Subcutaneous abdominal adipose tissue (tissue), 5 donors: ENCODE measurements around the gene PIP5K1B.

ENCODE experiments used
- H3K27ac ChIP-seq: one replicate; pipeline ENCODE4 v1.7.0; 2013; ENCODE audit warnings: low read depth, mild to moderate bottlenecking, inconsistent platforms, low read length, moderate library complexity
- H3K27me3 ChIP-seq, 5 donors: one replicate each; pipeline ENCODE4 v1.7.0; 2013; ENCODE audit warnings: low read length in 5 of 5, inconsistent platforms in 1 of 5; ENCODE audit not compliant: control insufficient read depth in 5 of 5, insufficient read depth in 4 of 5
- H3K36me3 ChIP-seq, 5 donors: one replicate each; pipeline ENCODE4 v1.7.0; 2013; ENCODE audit warnings: low read length in 5 of 5; ENCODE audit not compliant: control insufficient read depth in 5 of 5, insufficient read depth in 5 of 5
- H3K4me1 ChIP-seq, 5 donors: one replicate each; pipeline ENCODE4 v1.7.0; 2013; ENCODE audit warnings: low read length in 5 of 5, mild to moderate bottlenecking in 3 of 5, moderate library complexity in 1 of 5; ENCODE audit not compliant: control insufficient read depth in 5 of 5, insufficient read depth in 5 of 5
- H3K4me3 ChIP-seq, 5 donors: one replicate each; pipeline ENCODE4 v1.7.0; 2013; ENCODE audit warnings: low read length in 5 of 5, low read depth in 1 of 5
- H3K9ac ChIP-seq, 5 donors: one replicate each; pipeline ENCODE4 v1.7.0; 2013; ENCODE audit warnings: low read length in 5 of 5, mild to moderate bottlenecking in 4 of 5, moderate library complexity in 3 of 5
- H3K9me3 ChIP-seq, 5 donors: one replicate each; pipeline ENCODE4 v1.7.0; 2013; ENCODE audit warnings: low read length in 5 of 5; ENCODE audit not compliant: control insufficient read depth in 5 of 5
- donor health status: healthy.
- donor health status: healthy.
- donor health status: healthy.
- donor health status: healthy.
- donor health status: healthy.

PIP5K1B gene

DNA sequence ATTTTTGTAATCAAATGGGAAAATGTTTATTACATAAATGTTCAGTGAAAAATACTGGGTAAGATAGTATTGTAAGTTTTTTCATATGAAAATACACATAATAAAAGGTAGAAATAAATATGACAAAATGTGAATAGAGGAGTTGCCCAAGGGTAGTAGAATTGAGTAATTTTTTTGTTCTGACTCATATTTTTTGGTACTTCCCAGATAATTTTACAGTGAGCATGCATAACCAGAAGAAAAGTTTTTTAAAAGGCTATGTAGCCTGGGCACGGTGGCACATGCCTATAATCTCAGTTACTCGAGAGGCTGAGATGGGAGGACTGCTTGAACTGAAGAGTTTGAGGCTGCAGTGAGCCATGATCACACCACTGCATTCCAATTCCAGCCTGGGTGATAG lies 116.9 kb downstream of the PIP5K1B start:
- no peaks in the 10 kb centered on the region for H3K27me3 ChIP-seq
- no peaks in the 10 kb centered on the region for H3K36me3 ChIP-seq
- H3K4me3 ChIP-seq: no peak overlapping the region
- peaks cover 0 to 9% (median 6%) of the 10 kb centered on the region in 5 donors for H3K4me1 ChIP-seq
- no peaks in the 10 kb centered on the region for H3K9me3 ChIP-seq
- no peak overlapping the region for H3K9ac ChIP-seq
- no peak overlapping the region for H3K27ac ChIP-seq

DNA sequence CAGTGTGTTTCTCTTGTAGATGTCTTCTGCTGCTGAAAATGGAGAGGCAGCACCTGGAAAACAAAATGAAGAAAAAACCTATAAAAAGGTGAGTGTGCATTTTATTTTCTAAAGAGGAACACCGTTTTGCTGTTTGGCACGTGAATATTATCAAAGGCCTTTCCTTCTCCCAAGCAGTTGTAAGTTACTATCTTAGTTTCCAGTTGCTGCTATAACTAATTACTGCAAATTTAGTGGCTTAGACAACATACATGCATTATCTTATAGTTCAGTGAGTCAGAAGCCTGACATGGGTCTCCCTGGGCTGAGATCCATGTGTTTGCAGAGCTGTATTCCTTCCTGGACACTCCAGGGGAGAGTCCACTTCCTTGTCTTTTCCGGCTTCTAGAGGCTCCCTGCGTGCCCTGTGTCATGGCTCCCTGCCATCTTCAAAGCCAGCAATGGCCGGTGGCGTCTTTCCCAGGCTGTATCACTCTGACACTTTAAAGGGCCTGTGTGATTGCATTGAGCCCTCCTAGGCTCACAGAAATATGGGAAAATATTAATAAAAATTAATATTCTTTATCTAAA lies 117.6 kb downstream of the PIP5K1B start:
- Histone ChIP-seq H3K27me3 (no peaks in the 10 kb centered on the region), H3K4me3 (peak overlapping the region in 2 of 5 donors; percentile 11 to 44), H3K4me1 (peaks cover 0 to 9% (median 6%) of the 10 kb centered on the region in 5 donors), H3K9me3 (no peaks in the 10 kb centered on the region), H3K36me3 (no peaks in the 10 kb centered on the region), H3K27ac (no peak overlapping the region), H3K9ac (no peak overlapping the region)

DNA sequence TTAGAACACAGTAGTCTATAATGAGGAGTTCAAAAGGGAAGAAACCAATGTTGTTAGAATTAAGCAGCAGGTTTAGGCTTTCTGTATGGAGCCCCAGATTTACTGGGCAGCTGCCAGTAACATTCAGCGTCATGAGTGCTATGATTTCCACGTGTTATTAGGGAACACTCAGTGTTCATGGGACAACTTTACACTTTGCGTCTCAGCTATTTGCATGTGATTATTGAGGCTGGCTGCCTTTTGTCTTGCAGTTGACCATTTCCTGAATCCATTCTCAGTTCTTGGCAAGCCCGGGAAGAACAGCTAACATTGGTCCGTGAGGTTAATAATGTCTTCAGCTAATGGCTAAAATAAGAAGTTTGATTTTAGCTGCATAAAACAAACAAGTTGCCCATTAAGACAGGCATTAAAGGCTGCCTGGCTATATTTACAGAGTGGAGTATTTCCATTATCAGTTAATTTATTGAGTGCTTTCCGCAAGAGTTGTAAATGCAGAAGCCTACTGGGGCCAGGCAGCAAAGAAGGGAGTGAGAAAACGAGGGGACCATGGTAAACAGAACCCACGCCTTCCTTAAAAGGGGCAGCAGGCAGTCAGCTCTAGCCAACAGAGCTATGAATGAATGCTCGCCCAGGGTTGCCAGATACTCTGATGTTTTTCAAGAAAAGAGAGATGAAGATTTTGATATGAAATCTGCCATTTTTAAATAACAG lies 120.9 kb downstream of the PIP5K1B start:
- Histone ChIP-seq H3K27ac (no peak overlapping the region), H3K4me3 (no peak overlapping the region), H3K9ac (no peak overlapping the region), H3K4me1 (peaks cover 0 to 9% (median 6%) of the 10 kb centered on the region in 5 donors), H3K9me3 (no peaks in the 10 kb centered on the region), H3K36me3 (no peaks in the 10 kb centered on the region), H3K27me3 (no peaks in the 10 kb centered on the region)

DNA sequence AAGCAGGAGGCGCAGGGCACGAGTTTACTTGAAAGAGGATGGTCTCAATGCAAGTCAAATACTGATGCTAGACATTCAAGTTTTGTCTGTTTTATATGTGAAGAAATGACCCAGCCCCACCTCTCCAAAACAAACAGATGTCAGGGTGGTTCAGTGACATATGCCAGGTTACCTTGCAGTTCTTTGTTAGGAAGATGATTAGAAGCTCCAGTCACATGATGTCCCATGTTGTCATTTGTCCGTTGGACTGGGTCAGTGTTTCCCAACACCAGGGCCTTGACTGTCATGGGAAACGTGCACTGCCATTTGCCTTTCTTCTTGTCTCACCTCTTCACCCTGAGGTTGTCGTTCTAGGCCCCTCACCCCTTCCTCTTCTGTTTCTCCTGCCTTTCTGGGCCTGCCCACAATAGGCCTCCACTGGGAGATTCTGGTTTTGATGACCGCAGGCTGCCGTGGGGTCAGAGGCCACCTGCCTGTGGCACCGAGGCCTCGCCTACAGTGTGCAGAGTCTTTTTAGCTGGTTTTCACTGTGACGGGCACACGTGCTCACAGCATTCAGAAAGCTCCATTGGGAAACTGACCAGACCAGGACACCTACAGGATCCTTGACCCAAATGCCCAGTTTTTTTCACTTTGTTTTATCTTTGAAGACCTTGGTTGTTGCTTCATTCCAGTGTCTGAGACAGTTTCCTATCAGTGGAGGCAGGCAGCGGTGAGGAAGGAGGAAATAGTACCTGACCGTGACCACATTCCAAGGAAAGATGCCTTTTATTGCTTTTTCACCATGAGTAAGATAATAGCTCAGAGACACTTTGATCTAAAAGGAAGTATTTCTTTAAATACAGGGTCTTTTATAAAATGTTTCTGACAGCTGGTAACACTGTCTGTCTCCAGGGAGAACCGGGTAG lies 123.1 kb downstream of the PIP5K1B start:
- no peaks in the 10 kb centered on the region for H3K27me3 ChIP-seq

DNA sequence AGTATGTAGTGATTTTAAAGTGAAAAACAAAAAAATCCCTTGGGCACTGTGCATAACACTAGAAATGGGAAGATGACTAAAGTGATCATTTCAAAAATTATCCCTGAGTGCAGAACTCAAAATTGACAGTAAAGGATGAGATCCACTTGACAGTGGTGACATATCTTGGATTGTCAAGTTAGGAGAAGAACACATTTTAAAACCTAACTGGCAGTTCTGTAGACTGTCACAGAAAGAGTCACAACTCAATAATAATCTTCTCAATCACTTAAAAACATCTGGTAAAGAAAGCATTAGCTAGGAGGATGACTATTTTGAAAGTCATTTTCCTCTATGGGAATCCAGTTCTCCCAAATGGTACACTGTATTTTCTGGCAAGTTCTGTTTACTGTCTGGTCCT lies 127.1 kb downstream of the PIP5K1B start:
- Histone ChIP-seq H3K27ac (no peak overlapping the region), H3K4me3 (no peak overlapping the region), H3K4me1 (no peaks in the 10 kb centered on the region), H3K9ac (no peak overlapping the region), H3K9me3 (no peaks in the 10 kb centered on the region), H3K36me3 (no peaks in the 10 kb centered on the region), H3K27me3 (no peaks in the 10 kb centered on the region)

More for the DNA sequence above, 123.1 kb downstream of the PIP5K1B start:
- Histone ChIP-seq H3K4me1 (peaks cover 0 to 4% (median 0%) of the 10 kb centered on the region in 5 donors), H3K9me3 (no peaks in the 10 kb centered on the region), H3K9ac (no peak overlapping the region), H3K36me3 (no peaks in the 10 kb centered on the region), H3K4me3 (no peak overlapping the region), H3K27ac (no peak overlapping the region)

DNA sequence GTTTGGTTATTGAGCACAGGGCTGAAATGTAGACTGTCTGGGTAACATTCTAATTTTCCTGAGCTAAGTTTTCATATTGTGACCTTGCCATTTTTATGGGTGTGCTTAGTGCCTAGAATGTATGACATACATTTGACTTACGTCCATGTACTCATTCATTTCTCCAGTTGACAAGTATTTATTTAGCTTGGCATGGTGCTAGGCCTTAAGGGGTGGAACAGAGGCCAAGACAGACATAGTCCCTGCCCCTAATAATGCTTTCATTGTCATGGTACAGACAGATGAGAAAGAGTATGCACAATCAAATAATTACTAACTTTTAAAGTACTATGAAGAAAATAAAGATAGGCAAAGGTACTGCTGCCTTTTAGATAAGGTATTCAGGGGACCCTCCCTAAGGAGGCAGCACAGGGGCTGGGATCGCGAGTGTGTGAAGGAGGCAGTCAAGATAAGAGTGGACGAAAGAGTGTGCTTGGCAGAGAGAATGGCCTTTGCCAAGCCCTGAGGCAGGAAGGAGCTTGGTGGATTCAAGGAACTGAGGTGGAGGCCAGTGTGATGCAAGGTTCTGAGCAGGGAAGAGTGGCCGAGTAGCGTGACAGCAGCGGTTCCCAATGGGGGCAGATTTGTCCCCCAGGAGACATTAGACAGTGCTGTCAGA lies 128.0 kb downstream of the PIP5K1B start:
- Histone ChIP-seq H3K36me3 (no peaks in the 10 kb centered on the region), H3K27me3 (no peaks in the 10 kb centered on the region), H3K4me3 (no peak overlapping the region), H3K4me1 (no peaks in the 10 kb centered on the region), H3K9me3 (no peaks in the 10 kb centered on the region), H3K27ac (no peak overlapping the region), H3K9ac (no peak overlapping the region)

DNA sequence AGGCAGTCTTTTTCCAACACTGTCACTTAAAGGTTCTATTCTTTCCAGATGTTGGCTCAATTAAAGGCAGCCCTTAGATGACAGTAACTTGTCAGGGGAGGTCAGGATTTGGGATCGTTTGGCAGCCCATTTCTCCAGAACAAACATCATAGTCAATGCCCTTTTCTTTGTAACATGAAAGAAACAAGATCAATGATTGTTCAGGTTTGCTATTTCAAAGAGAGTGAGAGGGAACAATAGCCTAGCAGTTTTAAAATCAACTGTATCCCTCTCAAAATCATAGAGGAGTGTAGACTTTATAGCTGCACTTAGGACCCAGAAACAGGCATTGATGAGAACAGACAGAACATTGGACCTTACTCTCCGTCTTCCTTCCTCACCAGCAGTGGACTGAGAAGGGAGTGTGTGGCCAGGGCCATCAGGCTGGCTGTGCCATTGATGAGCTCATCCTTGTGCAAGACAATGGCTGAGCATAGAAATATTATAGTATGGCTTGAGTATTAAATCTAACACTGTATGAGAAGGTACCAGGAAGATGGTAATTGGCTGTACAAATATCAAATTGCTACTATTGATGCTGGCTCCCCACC lies 130.0 kb downstream of the PIP5K1B start:
- Histone ChIP-seq H3K36me3 (no peaks in the 10 kb centered on the region), H3K4me3 (no peak overlapping the region), H3K4me1 (peaks cover 0 to 2% (median 0%) of the 10 kb centered on the region in 5 donors), H3K9me3 (no peaks in the 10 kb centered on the region), H3K27me3 (no peaks in the 10 kb centered on the region), H3K9ac (no peak overlapping the region), H3K27ac (no peak overlapping the region)

DNA sequence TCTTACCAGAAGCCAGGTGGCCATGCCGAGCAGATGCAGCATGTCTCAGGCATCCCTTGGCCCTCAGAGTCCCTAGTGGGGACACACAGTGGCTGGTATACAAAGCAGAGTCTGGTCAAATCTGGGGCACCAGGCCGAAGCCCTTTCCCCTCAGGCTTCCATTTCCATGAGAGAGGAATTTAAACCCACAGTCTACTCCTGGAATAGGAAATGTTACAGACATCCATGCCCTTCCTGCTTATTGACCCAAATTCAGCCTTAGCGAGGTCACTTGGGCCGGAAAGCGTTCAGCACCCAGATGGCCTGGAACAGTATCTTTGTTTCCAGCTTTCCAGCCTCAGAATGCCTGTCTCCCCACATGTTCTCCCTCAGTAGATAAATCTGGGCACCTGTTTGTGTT lies 131.7 kb downstream of the PIP5K1B start:
- H3K4me3 ChIP-seq: no peak overlapping the region
- H3K9ac ChIP-seq: no peak overlapping the region
- H3K9me3 ChIP-seq: no peaks in the 10 kb centered on the region
- no peak overlapping the region for H3K27ac ChIP-seq
- peaks cover 0 to 2% (median 0%) of the 10 kb centered on the region in 5 donors for H3K4me1 ChIP-seq
- no peaks in the 10 kb centered on the region for H3K27me3 ChIP-seq
- no peaks in the 10 kb centered on the region for H3K36me3 ChIP-seq

DNA sequence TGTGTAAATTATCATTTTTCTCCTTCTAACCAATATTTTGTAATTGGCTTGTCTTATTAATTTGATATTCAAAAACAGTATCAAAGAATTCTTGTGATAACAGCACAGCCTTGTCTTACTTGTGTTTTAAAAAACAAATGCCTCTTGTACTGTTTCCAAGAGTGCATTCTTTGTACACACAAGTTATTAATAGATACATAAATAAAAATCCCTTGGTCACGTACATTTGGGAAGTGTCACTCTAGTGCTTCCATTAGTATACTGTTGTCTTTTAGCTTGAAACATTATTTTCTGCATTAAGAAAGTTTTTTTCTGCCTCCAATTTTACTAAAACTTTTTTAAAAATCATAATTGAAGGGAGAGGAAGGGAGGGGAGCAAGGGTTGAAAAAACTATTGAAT lies 133.2 kb downstream of the PIP5K1B start:
- no peak overlapping the region for H3K4me3 ChIP-seq
- H3K36me3 ChIP-seq: no peaks in the 10 kb centered on the region
- H3K4me1 ChIP-seq: peaks cover 0 to 3% (median 0%) of the 10 kb centered on the region in 5 donors
- no peak overlapping the region for H3K27ac ChIP-seq
- no peaks in the 10 kb centered on the region for H3K27me3 ChIP-seq
- no peak overlapping the region for H3K9ac ChIP-seq
- H3K9me3 ChIP-seq: no peaks in the 10 kb centered on the region
